Measurements from ENCODE around the gene PHAF1.

Gene PHAF1

DNA sequence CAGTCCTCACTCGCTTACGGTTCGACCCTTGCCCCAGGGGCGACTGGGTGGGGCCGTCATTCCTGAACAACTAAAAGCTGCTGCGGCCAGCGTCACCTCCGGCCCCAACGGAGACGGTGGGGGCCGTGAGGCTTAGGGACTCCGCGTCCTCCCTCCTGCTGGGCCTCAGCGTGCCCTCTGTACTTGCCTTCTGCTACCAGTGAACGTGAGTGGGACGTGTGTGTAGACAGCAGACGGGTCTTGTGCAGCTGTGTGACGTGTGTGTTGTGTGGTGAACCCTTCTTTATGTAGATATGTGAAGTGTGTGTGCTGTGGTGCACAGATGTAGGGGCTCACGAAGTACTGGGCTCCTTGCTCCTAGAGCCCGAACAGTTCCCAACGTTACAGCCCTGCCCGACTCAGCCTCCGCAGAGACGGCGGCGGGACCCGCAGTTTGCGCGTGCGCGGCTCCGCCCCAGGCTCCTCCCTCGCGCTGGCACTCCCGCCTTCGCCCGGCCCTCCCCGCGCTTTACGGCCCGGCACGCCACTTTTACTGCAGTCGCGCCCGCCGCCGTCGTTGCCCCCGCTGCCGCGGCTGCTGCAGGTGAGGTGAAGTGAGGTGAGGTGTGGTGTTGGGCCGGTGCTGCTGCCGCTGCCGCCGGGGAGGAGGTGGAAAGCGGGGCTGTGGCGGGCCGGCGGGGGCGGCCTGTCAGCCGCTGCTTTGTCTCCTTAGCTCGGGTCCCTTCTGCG is at the start of gene PHAF1:
TSS of gene PHAF1 (plus strand) at position 535 of the 729 bp plus-strand sequence. CDS start 235 bp downstream, outside the sequence.
- DNase-seq: peak; percentile 73

DNA sequence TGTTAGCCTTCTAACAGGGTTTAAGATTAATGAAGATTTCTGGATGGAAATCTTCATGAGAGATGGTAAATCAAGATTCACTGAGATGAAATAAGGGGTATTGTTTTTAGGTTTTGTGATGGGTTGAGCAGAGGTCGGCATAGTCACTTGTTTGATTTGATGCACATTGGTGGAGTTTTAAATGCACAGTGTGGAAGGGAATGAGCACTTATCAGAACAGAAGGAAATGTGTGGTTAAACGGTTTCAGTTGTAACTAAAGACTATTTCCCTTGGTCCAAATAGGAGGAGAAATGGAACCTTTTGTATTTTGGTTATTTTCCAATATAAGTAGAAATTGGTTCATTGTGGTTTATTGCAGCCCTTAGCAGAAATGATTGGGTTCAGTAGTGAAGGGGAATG is 46.7 kb upstream of the PHAF1 start:
- DNase-seq: no peak

DNA sequence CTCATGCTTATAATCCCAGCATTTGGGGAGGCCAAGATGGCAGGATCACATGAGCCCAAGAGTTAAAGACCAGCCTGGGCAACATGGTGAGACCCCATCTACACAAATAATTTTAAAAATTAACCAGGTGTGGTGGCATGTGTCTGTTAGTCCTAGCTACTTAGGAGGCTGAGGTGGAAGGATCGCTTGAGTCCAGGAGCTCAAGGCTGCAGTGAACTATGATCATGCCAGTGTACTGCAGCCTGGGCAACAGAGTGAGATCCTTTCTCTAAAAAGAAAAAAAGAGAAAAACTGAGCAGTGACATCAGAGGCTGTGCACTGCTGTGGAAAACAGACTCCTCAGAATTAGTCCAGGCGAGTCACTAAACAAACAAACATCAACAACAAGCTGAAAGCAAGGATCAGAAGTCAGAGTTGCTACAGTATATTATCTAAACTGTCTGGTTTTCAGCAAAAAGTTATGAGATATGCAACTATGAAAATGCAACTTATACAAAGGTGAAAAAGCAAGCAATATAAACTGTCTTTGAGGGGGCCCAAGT is 41.5 kb upstream of the PHAF1 start:
- DNase-seq: no peak

DNA sequence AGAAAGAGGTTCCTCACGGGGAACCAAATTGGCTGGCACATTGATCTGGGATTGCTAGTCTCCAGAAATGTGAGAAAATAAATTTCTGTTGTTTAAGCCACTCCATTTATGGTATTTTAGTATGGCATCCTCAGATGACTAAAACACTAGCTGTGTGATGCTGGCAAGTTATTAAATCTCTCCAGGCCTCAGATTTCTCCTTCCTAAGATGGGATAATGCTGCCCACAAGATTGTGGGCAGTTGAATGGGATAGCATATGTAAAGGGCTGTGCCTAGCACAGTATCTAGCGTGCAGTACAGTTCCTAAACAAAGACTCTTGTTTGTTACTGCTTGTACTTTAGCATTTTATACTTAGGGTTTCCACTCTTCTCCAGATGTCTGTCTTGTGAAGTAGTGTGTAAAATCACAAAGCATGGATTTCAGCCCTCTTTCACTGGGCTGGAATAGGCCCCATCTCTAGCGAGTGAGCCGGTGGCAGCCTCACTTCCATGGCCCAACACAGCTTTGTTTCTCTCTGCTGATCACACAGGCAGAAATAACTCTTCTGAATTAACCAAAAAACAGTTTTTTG is 38.2 kb upstream of the PHAF1 start:
- DNase-seq: no peak

DNA sequence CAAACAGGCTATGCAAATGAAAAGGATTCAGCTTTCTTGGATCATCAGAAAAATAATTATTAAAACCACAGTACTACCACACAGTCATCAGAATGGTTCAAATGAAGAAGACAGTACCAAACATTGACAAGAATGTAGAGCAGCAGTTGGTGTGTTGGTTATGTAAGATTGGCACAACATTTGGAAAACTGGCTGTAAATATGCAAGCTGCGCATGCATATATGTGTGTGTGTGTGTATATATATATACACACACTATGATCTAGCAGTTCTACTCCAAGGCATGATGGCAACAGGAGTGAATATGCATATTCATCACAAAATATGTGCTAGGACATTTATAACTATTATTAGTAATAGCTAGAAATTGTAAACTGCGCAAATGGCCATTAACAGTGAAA is 34.4 kb upstream of the PHAF1 start:
- DNase-seq: no peak

DNA sequence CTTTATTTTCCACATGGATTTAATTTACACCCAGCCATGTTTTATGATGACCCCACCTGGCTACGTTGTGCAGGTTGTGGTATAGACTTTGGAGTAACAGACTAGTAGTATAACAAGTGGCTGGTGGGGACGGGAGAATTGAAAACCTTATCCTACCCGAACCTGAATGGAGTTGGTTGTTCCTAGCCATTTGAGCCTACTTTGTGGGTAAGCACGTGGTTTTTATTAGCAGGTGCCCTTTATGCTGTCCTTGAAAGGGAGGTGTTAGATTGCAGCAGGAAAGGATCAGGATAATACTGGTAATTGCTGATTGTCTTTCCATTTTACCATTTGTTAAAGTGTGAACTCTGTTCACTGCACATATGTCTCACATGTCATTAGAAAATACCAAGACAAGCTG is 31.9 kb upstream of the PHAF1 start:
- no peak for DNase-seq

DNA sequence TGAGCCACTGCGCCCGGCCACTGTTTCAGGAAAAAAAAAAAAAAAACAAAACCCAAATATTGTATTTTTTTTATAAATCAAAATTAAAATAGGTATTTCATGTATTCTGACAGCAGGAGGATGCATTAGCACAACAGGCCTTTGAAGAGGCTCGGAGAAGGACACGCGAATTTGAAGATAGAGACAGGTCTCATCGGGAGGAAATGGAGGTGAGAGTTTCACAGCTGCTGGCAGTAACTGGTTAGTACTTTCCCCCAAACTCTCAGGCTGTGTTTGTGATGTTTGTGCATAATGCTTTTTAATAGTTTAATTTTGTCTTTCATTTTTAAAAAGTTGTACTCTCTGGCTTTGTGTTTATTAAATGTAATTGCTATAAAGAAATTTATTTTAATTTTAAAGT is 27.6 kb upstream of the PHAF1 start:
- DNase-seq: no peak

DNA sequence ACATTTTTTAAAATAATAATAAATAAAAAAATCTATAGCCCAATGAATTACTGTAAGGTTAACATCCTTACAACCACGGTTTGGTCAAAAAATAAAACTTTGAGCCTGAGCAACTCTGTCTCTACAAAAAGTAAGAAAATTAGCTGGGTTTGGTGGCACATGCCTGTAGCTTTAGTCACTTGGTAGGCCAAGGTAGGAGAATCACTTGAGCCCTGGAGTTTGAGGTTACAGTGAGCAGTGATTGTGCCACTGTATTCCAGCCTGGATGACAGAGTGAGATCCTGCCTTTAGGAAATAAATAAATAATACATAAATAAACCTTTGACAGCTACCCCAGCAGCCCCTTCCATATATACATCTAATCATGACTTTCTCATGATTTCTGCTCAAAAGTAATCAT is 26.9 kb upstream of the PHAF1 start:
- no peak for DNase-seq

DNA sequence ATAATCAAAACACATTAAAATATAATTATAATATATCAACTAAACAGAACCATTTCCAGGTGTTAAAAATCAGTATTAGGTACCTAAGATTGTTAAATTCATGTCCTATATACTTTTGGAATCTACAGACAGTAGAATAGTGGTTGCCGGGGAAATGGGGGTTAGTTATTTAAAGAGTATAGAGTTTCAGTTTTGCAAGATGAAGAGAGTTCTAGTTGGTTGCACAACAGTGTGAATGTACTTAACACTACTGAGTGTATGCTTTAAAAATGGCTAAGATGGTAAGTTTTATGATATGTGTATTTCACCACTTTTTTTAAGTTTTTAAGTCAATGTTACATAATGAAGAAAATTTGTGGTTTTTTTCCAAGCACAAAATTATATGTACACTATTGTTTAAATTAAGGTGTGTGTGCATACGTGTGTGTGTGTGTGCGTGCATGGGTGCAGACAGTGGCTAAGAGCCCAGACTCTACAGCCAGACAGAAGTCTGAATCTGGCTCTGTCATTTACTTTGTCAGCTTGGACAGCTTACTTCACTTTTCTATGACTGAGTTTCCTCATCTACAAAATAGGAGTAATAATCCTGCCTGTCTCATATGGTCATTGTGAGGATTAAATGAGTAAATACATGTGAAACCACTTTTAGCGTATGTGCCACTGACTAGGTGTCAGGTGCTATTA is 25.3 kb upstream of the PHAF1 start:
- DNase-seq: no peak

DNA sequence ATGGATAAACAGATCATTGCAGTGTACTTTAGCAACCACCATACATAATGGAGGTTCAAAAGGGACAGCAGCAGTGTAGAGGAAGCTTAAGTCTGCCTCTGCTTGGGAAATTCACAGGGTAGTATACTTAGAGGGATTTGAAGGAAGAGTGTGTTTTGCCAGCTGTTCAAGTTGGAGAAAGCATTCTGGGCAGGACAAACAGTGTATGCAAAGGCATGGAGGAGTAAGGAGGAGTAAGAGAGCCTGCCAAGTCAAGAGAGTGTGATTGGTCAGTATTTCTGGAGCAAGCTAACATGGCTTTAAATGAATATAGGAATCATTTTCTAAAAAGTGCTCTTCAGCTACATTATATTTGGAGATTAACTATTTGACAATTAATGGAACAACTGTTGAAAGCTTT is 22.9 kb upstream of the PHAF1 start:
- DNase-seq: no peak

DNA sequence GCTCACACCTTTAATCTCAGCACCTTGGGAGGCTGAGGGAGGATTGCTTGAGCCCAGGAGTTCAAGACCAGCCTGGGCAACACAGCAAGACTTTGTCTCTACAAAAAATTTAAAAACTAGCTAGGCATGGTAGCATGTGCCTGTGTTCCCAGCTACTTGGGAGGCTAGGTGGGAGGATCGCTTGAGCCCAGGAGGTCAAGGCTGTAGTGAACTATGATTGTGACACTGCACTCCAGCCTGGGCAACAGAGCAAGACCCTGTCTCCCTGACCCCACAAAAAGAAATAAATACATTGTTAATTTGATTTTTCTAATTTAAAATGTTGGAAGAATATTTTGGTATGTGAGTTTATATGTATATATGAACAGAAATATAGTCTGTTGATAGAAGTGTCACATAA is 22.4 kb upstream of the PHAF1 start:
- DNase-seq: no peak

DNA sequence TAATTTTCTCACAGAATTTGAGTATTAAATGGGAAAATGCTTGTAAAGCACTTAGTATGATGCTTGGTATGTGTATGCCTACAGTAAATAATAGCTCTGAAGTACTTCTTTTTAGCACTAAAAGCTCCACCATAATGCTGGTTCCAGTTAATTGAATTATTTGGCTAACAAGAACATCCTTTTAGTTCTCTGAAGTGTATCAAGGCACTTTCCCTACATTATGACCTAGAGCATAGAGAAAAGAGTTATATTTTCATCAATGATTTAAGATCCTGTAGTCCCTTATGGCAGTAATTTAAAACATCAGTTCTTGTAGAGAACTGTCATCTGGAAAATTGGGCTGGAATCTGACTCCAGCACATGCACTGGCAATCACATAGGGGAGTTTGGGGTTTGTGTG is 21.9 kb upstream of the PHAF1 start:
- DNase-seq: no peak

DNA sequence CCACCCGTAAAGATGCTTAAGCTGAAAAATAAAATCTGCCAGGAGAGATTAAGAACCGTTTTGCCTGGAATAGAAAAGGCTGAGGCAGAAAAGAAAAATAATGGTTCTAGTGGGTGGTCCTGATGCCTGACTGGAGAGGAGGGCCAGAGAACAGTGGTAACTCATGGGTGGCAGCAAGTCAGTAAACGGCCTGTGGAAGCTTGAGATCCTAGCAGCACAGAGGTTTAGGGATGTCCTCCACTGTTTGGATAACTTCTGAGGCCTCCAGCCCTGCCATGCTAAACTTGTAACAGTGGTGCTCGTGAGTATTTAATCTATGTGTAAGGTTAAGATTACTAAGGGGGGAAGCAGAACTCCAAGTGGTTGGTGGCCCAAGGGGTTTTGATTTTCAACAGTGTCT is 21.2 kb upstream of the PHAF1 start:
- DNase-seq: no peak

DNA sequence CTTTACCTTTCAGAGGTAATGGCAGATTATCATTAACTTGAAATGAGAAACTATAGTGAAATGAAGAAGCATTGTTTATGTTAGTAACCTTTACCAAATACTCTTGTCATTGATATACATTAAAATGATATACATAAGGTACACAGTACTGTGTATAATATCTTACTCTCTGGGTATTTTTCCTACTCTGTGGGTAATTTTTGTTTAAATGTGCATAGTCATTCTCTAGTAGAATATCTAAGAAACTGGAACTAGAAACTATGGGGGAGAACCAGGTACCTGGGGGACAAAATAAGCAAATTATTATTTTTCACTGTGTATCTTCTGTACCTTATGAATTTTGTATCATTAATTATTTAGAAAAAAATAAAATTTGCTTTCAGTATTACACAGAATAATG is 20.6 kb upstream of the PHAF1 start:
- no peak for DNase-seq

DNA sequence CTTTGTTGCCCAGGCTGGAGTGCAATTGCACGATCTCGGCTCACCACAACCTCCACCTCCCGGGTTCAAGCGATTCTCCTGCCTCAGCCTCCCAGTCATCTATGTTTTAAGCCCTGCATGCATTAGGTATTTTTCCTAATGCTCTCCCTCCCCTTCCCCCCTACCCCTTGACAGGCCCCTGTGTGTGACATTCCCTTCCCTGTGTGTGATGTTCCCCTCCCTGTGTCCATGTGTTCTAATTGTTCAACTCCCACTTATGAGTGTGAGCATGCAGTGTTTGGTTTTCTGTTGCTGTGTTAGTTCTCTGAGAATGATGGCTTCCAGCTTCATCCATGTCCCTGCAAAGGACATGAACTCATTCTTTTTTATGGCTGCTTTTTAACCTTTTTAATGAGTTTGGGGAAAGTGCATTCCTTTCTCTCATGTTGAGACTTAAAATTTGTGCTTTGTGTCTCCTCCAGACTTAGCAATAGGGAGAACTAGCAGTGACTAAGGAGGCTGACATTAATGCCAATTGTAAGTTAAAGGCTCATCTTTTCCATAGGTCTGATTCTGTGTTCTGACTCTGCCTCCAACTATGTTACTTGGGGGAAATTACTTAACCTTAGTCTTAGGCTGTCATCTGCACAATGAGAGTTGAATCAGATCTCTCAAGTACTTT is 17.7 kb upstream of the PHAF1 start:
- no peak for DNase-seq

DNA sequence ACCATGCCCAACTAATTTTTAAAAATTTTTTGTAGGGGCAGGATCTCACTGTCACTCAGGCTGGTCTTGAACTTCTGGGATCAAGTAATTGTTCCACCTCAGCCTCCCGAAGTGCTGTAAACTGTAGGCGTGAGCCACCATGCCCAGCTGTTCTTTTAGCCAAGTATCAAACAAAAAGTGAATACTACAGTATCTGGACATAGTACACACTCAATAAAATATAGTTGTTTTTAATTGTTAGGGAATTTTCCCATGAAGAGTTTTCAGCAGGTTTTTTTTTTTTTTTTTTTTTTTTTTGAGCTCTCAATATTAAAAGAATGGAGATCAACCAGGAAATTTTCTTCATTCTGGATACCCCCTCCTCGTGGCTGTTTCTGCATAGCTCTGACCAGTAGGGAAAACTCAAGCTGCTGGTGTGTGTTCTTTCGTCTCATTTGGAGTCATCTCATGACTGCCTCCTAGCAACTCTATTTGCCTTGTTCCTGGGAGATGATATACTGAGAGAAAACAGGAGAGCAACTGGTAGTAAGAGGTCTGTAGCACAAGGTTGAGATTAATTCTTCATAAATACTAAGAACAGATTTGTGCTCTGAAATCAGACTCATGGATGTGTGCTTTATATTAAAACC is 16.5 kb upstream of the PHAF1 start:
- no peak for DNase-seq

DNA sequence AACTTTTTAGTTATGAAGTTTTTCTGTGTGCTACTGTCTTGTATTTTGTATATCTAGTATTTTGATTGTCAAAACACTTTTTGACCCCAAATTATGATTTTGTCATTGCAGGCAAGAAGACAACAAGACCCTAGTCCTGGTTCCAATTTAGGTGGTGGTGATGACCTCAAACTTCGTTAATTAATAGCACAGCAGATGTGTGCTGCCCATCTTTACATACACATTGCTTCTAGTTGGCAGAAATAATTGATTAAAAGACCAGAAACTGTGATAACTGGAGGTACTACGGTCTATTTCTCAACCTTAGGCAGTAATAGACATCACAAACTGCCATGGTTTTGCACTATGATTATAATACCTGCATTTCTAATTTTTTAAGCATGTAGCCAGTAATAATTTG is 11.1 kb upstream of the PHAF1 start:
- no peak for DNase-seq

DNA sequence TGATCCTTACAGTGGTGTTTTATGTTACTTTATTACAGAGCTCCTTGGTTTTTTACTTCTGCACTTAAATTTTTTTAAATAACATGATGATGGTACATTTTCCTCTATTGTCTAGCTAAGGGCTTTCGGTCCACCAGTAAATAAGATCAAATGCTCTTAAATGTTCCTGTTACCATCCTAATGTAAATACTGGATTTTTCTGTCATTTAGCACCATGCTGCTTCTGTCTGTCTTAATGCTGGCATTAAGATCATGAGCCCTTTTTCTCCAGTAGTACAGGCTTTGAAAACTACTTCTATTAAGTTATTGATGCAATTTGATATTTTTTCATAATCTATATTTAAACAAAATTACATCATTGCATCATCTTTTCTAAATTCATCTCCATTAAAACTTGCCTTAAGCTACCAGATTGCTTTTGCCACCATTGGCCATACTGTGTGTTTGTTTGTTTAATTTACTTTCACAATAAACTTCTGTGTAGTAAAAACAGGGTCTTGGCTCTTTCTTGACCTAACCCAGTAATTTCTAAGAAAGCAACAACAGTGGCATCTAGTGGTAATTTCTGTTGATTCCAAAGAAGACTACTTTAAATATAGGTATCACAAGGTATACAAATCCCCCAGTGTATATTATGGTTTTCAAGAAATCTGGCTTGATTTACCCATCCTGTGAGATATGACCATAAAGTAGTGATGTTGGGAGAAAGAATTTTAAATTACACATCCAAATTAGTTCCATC is 9.0 kb upstream of the PHAF1 start:
- no peak for DNase-seq

DNA sequence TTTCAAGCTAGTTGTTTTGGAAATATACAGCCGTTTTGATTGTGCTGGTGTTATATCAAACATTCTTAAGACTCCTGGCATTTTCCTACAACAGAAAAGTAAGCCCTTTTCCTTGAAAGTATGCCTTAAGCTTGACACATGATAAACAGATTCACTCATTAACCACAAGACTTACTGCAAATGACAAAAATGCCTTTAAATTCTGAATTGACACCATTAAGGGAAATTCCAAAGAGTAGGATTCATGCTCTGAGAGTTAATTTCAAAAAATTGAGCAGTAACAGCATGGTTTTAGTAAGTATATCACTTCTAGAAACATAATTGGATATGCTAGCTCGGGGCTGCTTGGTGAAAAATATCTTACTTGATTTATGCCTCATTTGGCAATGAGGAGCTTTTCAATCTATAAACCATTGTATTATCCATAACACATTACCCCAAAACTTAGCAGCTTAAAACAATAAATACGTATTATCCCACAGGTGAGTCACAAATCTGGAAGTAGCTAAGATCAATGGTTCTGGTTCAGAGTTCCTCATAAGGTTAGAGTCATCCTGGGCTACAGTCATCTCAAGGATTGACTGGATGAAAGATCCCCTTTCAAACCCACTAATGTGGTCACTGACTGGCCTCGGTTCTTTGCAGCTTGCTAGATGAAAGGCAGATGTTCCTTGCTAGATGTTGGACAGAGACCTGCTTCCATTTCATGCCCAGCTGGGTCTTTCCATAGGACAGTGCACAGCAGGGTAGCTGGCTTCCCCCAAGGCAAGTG is 8.2 kb upstream of the PHAF1 start:
- no peak for DNase-seq

DNA sequence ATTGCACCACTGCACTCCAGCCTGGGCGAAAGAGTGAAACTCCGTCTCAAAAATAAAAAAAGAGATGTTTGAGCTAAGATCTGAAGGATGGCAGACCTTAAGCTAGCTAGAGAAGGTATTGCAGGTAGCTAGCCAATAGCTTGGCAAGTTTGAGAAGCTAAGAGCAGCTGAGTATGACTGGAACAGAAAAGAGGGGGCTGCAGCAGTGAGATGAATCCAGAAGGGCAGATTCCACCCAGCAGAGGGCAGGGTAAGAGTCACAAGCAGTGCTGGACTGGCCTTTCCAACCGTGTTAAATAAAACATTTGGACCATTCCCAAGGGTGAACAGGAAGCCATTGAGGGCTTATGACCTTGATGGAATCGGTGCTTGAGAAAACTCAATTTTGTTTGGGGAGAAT is 5.7 kb upstream of the PHAF1 start:
- DNase-seq: no peak

DNA sequence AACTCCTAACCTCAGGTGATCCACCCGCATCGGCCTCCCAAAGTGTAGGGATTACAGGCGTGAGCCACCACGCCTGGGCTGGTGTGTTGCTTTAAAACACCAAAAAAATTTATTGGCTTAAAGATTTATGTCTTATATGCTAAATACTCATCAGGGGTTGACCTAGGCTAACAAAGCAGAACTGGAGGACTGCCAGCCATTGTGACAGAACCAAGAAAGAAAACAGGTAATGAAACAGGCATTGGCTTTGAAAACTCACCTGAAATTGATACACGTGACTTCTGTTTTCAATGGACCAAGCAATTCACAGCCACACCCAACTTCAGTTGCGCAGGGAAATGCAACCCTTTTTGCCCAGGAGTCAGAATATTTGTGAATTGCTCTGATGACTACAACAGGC is 4.9 kb upstream of the PHAF1 start:
- DNase-seq: no peak

DNA sequence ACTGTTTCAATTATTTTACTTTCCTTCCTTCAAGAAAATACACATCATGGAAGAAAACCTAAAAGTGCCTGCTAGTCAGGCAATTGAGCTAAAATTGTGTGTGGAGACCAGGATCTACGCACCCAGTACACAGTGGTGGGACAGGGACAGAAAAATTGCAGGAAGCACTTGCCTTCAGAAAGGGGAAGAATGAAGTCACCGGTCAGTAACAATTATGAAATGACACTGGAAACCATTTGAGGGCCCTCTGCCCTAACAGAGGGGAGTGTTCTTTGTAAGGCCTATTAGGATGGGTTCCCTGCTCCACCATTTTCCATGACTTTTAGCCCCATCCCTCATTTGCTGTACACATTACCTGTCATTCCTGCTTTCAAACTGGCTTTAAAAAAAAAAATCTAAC is 4.5 kb upstream of the PHAF1 start:
- no peak for DNase-seq
